NCI-H82 treated with DMSO at 0.1 percent for 48 hours (cell line): ENCODE measurements around the gene ZNF429.
"Not testable (repeated sequence)": the region's sequence is repeated elsewhere in the genome, so short reads cannot be mapped to it uniquely, and the experiment has no call there.

Source experiments
- DNase-seq: peaks from one replicate; lab custom pipeline; 2025; ENCODE audit not compliant: unreplicated experiment; lab: John Stamatoyannopoulos, UW

The ZNF429 gene

GRCh38 chr19:21590867-21591266 lies 85.5 kb downstream of the ZNF429 start:
- no peak for DNase-seq

- DNase-seq, result no peak
Measured at GRCh38 chr19:21593008-21593481, 87.6 kb downstream of the ZNF429 start.

GRCh38 chr19:21593502-21593901 lies 88.1 kb downstream of the ZNF429 start:
- no peak for DNase-seq

GRCh38 chr19:21593934-21594820 lies 88.8 kb downstream of the ZNF429 start:
- no peak for DNase-seq

- no peak for DNase-seq
Measured at GRCh38 chr19:21595185-21595584, 89.8 kb downstream of the ZNF429 start.

GRCh38 chr19:21602082-21602658 lies 96.8 kb downstream of the ZNF429 start:
- no peak for DNase-seq

GRCh38 chr19:21602659-21603430 lies 97.4 kb downstream of the ZNF429 start:
- DNase-seq, result not testable (repeated sequence)

- no peak for DNase-seq
Measured at GRCh38 chr19:21603431-21604231, 98.2 kb downstream of the ZNF429 start.

- DNase-seq, result no peak
Measured at GRCh38 chr19:21604351-21604926, 99.0 kb downstream of the ZNF429 start.
